ENCODE results near the gene PIK3CG.

PIK3CG gene

GRCh38 chr7:106869954-106870353 is 4.9 kb downstream of the PIK3CG start:
- TF ChIP-seq CTCF (IDR thresholded peaks at IDR 0.05; ENCODE audit: low read depth, low read length) = no peak
- no peak overlapping the region for H3K4me3 ChIP-seq (ENCODE audit: low read depth, low read length)

- no peak for TF ChIP-seq CTCF (IDR thresholded peaks at IDR 0.05; ENCODE audit: low read depth, low read length)
- no peak overlapping the region for H3K4me3 ChIP-seq (ENCODE audit: low read depth, low read length)
Observed at GRCh38 chr7:106870528-106870927, 5.4 kb downstream of the PIK3CG start.

- H3K4me3 ChIP-seq (ENCODE audit: low read depth, low read length) = no peak overlapping the region
- TF ChIP-seq CTCF (IDR thresholded peaks at IDR 0.05; ENCODE audit: low read depth, low read length) = no peak
Observed at GRCh38 chr7:106870983-106871410, 5.9 kb downstream of the PIK3CG start.

- no peak for TF ChIP-seq CTCF (IDR thresholded peaks at IDR 0.05; ENCODE audit: low read depth, low read length)
- H3K4me3 ChIP-seq (ENCODE audit: low read depth, low read length) = no peak overlapping the region
Observed at GRCh38 chr7:106871793-106872571, 6.9 kb downstream of the PIK3CG start.

GRCh38 chr7:106872763-106873162 is 7.7 kb downstream of the PIK3CG start:
- H3K4me3 ChIP-seq (ENCODE audit: low read depth, low read length) = no peak overlapping the region
- TF ChIP-seq CTCF (IDR thresholded peaks at IDR 0.05; ENCODE audit: low read depth, low read length) = no peak

- no peak for TF ChIP-seq CTCF (IDR thresholded peaks at IDR 0.05; ENCODE audit: low read depth, low read length)
- H3K4me3 ChIP-seq (ENCODE audit: low read depth, low read length) = no peak overlapping the region
Observed at GRCh38 chr7:106874076-106874475, 9.0 kb downstream of the PIK3CG start.

GRCh38 chr7:106875508-106875907 is 10.4 kb downstream of the PIK3CG start:
- no peak for TF ChIP-seq CTCF (IDR thresholded peaks at IDR 0.05; ENCODE audit: low read depth, low read length)

More at GRCh38 chr7:106875508-106875907, 10.4 kb downstream of the PIK3CG start:
- no peak overlapping the region for H3K4me3 ChIP-seq (ENCODE audit: low read depth, low read length)
